Measurements from ENCODE around the gene RAD51C.
"Not testable (repeated sequence)": the region's sequence is repeated elsewhere in the genome, so short reads cannot be mapped to it uniquely, and the experiment has no call there.

Gene RAD51C

DNA sequence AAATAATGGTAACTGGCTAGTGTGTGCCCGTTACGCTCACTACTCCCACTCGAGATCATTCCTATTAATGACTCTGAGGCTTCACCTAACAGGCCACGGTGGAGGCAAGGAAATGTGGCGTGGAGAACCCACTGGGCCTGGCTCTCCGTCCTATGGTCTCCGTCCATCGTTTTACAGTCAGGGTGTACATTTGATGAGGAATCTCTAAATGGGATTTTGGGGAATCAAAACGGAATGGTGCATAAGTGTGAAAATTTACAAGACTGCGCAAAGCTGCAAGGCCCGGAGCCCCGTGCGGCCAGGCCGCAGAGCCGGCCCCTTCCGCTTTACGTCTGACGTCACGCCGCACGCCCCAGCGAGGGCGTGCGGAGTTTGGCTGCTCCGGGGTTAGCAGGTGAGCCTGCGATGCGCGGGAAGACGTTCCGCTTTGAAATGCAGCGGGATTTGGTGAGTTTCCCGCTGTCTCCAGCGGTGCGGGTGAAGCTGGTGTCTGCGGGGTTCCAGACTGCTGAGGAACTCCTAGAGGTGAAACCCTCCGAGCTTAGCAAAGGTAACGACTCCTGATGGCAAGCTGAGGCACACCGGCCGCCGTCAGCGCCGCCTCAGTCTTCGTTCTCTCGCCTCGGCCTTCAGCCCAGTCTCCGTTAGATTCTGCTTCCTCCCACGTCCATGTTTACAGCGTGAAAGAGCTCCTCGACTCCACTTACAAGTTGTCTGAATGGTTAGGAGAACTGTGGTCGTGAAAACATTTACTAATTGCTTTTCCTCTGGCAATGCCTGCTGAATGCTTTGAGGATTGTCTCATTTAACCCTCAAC lies at the start of gene RAD51C:
RAD51C (plus strand) TSS at position 364 of the 817 bp plus-strand sequence; CDS start at position 406, 42 bp downstream.
- peak within 1 kb of the TSS; percentile 58 for H3K27ac ChIP-seq
- no peak for DNase-seq (ENCODE audit: low read depth, low spot score)

GRCh38 chr17:58643147-58643546 lies 49.3 kb upstream of the RAD51C start:
- H3K27ac ChIP-seq: peak overlapping the region; percentile 51
- DNase-seq (ENCODE audit: low read depth, low spot score): no peak

DNA sequence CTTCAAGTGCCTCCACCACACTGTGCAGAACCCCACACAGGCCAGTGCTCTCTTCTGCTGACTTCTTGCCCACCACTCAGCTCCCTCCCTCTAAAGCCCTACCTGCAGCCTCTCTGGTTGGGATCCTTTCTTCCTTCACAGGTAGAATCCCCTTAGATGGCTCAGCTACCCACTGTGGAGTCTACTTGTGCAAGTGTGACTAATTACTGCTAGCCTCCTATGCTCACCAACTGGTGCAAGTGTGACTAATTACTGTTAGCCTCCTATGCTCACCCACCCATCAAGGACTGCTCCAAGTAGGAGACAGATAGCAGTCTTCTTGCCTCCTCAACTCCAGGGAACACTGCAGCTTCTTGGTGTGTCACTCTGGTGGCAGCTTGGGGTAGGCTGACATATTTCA lies 44.2 kb upstream of the RAD51C start:
- no peak overlapping the region for H3K27ac ChIP-seq
- no peak for DNase-seq (ENCODE audit: low read depth, low spot score)

GRCh38 chr17:58657962-58658803 lies 34.2 kb upstream of the RAD51C start:
- peak overlapping the region; percentile 79 for H3K27ac ChIP-seq
- DNase-seq (ENCODE audit: low read depth, low spot score): not testable (repeated sequence)

GRCh38 chr17:58658804-58659713 lies 33.3 kb upstream of the RAD51C start:
- peak; percentile 98 for DNase-seq (ENCODE audit: low read depth, low spot score)

DNA sequence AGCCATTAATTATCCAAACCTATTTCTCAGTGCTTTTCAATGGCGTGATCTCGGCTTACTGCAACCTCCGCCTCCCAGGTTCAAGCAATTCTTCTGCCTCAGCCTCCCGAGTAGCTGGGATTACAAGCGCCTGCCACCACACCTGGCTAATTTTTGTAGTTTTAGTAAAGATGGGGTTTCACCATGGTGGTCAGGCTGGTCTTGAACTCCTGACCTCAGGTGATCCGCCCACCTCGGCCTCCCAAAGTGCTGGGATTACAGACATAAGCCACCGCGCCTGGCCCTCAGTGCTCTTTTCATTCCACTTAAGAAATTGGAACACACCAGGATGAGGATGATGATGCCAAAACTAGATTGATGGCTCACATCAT lies 32.7 kb upstream of the RAD51C start:
- not testable (repeated sequence) for DNase-seq (ENCODE audit: low read depth, low spot score)
- peak overlapping the region; percentile 79 for H3K27ac ChIP-seq

More at GRCh38 chr17:58658804-58659713, 33.3 kb upstream of the RAD51C start:
- H3K27ac ChIP-seq: peak overlapping the region; percentile 79

GRCh38 chr17:58660621-58661020 lies 31.8 kb upstream of the RAD51C start:
- no peak overlapping the region for H3K27ac ChIP-seq
- no peak for DNase-seq (ENCODE audit: low read depth, low spot score)

DNA sequence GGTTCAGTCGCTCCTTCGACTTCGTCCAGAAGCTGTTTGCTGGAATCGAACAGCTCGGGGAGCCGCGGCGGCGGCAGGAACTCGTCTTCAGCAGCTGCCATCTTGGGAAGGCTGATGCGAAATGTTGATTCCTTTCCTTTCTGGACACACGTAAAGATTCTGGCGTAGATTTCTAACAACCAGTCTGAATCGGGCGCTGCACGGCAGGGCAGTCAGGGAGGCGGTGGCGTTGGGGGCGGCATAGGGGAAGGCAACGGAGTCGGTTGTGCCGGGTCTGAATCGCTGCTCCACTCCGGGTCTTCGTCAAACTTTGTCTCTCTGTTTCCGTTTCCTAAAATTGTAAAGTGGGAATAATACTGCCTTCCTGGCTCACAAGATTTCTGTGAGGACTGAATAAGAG lies 30.9 kb upstream of the RAD51C start:
- no peak overlapping the region for H3K27ac ChIP-seq
- no peak for DNase-seq (ENCODE audit: low read depth, low spot score)

GRCh38 chr17:58664302-58664701 lies 28.1 kb upstream of the RAD51C start:
- no peak for DNase-seq (ENCODE audit: low read depth, low spot score)
- no peak overlapping the region for H3K27ac ChIP-seq

DNA sequence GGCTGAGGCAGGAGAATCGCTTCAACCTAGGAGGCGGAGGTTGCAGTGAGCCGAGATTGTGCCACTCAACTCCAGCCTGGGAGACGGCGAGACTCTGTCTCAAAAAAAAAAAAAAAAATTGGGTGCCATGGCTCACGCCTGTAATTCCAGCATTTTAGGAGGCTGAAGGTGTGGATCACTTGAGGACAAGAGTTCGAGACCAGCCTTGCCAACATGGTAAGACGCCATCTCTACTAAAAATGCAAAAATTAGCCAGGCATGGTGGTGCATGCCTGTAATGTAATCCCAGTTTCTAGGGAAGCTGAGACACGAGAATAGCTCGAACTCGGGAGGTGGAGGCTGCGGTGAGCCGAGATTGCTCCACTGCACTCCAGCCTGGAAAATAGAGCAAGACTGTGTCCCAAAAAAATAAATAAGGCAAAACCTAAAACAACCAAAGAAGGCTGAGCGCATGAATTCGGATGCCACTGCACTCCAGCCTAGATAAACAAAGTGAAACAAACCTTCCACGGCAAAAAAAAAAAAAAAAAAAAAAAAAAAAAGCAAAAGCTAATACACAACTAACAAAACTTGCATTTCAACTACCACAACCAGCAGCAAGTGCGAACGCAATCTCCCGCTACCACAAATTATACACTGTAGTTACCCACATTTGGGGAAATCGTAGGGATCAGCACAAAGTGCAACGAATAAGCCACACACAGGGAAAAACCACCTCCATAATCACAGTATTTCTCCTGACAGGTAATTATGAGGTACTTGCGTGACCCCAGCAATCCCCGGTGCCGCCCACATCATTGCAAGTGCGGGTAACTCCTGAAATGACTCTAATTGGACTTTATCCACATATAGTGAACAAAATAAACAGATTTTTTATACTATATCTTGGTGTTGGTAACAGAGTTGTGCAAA lies 26.2 kb upstream of the RAD51C start:
- no peak for DNase-seq (ENCODE audit: low read depth, low spot score)
- peak overlapping the region; percentile 66 for H3K27ac ChIP-seq

DNA sequence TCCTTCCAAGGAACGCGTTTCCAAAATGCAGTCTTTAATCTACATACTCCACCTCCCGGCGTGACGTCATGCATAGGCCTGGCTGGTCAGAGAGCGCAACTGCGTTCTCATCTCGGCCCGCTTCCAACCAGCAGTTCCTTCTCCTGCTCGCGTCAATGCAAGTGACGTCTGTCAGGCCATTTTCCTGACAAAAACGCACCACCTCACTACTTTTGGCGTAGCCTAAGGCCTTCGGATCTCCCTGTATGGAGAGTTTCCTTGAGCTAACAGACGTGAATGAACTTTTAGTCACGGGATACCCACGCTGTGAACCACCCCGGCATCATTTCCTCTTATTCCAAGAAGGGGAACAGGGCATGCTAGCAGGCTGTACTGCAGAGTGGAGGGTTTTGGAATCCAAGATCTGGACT lies 25.5 kb upstream of the RAD51C start:
- H3K27ac ChIP-seq: peak overlapping the region; percentile 66
- DNase-seq (ENCODE audit: low read depth, low spot score): no peak

DNA sequence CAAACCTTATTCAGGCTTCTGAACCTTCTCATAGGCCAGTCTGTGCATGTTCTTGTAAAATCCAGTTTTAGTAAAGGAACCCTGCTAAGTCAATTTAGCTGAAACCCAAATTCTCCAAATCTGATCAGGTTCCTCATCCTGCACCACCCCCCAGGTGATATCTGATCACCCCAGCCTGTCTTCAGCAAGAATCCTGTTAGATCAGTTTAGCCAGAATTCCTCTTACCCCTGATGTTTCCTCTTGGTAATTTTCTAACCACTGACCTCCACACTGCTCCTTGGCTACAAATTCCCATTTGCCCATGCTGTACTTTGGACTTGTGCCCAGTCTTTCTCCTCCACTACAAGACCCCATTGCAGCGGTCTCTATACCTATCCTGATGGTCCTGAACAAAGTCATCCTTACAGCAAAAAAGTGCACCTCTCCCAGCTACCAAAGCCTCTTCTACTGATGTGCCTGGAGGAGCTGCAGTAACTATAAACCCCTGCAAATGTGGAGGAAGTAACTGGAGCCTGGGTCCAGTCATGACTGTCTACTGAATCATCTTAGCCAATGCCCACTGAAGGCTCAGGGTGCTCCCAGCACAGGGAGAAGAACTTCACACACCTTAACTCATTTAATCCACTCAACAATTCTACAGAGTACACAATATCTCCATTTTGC lies 24.3 kb upstream of the RAD51C start:
- H3K27ac ChIP-seq: peak overlapping the region; percentile 66
- DNase-seq (ENCODE audit: low read depth, low spot score): no peak

DNA sequence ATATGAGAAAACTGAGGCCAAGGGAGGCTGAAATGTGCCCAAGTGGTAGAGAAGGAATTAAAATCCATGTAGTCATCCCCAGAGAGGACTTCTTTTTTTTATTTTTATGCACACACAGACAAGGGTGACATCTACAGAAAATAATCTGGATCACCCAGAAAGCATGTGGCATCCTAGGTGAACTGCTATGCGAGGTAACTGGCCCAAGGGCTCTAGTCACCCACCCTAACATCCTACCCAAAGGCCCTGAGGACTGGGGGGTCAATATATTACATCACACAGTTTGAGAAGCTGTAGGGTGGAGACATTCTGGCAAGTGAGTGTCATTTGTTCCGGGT lies 23.8 kb upstream of the RAD51C start:
- no peak for DNase-seq (ENCODE audit: low read depth, low spot score)
- H3K27ac ChIP-seq: peak overlapping the region; percentile 66

GRCh38 chr17:58669853-58670252 lies 22.5 kb upstream of the RAD51C start:
- H3K27ac ChIP-seq: no peak overlapping the region
- DNase-seq (ENCODE audit: low read depth, low spot score): no peak

DNA sequence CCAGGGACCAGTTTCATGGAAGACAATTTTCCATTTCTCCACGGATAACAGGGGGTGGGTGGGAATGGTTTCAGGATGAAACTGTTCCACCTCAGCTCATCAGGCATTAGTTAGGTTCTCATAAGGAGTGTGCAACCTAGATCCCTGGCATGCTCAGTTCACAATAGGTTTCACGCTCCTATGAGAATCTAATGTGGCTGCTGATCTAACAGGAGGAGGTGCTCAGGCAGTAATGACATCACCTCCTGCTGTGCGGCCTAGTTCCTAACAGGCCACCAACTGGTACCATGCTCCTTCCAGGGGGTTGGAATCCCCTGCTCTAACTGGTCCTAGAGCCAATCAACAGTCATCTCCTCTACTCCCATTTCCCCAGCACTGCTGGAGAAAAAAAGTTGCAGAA lies 20.4 kb upstream of the RAD51C start:
- H3K27ac ChIP-seq: no peak overlapping the region
- DNase-seq (ENCODE audit: low read depth, low spot score): no peak

- no peak overlapping the region for H3K27ac ChIP-seq
- DNase-seq (ENCODE audit: low read depth, low spot score): no peak
Measured at GRCh38 chr17:58677194-58677880, 15.1 kb upstream of the RAD51C start.

DNA sequence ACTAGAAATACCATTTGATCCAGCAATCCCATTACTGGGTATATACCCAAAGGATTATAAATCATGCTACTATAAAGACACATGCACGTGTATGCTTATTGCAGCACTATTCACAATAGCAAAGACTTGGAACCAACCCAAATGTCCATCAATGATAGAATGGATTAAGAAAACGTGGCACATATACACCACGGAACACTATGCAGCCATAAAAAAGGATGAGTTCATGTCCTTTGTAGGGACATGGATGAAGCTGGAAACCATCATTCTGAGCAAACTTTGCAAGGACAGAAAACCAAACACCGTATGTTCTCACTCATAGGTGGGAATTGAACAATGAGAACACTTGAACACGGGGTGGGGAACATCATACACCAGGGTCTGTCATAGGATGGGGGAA lies 14.1 kb upstream of the RAD51C start:
- DNase-seq (ENCODE audit: low read depth, low spot score); H3K27ac ChIP-seq: not testable (repeated sequence)

Measured in epithelial cell of prostate (primary cell).